Naive thymus-derived CD8-positive, alpha-beta T cell (primary cell): Measurements from ENCODE around the gene KRTAP10-8. TPM values are rescaled to one million over a fixed set of nuclear protein-coding genes. Genes with fewer than 3 reads are reported as not detected.
A peak's percentile ranks its signal among the peaks of the same experiment; 100 is the strongest.
"Not testable (repeated sequence)": the region's sequence is repeated elsewhere in the genome, so short reads cannot be mapped to it uniquely, and the experiment has no call there.

ENCODE experiments used
- ATAC-seq, 2 donors: fragments of 150-1000 bp; cut with Tn5 transposase in 1 of 2; sonication (Bioruptor Pico), chemical (Tn5 transposase) in 1 of 2; 1 replicate in 1 of 2; 2 replicates in 1 of 2; pipeline ENCODE4 v1.10.0; 2021; ENCODE audit warnings: mild to moderate bottlenecking in 2 of 2, moderate library complexity in 2 of 2
- POLR2A ChIA-PET: fragments of 350-600 bp; sonication (Branson Sonifier 250); formaldehyde crosslinking; loops from one replicate; lab custom pipeline; 2021; ENCODE audit warnings: antibody characterized with exemption; lab: Charles Lee
- DNase-seq, 10 donors: peaks; one replicate each; pipeline versions ENCODE4 v3.0.0 to v3.0.0-alpha.2; 2020 to 2022
- H3K27ac Mint-ChIP-seq, 10 donors: one replicate each; pipeline ENCODE4 v1.8.0; 2020 to 2022; ENCODE audit warnings: mild to moderate bottlenecking in 10 of 10, mixed read lengths in 10 of 10, moderate library complexity in 4 of 10, inconsistent platforms in 1 of 10
- H3K27me3 Mint-ChIP-seq, 5 donors: one replicate each; pipeline ENCODE4 v1.8.0; 2021 to 2022; ENCODE audit warnings: mixed read lengths in 5 of 5
- H3K36me3 Mint-ChIP-seq, 3 donors: one replicate each; pipeline ENCODE4 v1.8.0; 2020 to 2022; ENCODE audit warnings: mixed read lengths in 3 of 3, mild to moderate bottlenecking in 2 of 3, inconsistent platforms in 1 of 3
- H3K4me1 Mint-ChIP-seq, 4 donors: one replicate each; pipeline ENCODE4 v1.8.0; 2021 to 2022; ENCODE audit warnings: mixed read lengths in 4 of 4
- H3K4me3 Mint-ChIP-seq, 10 donors: one replicate each; pipeline ENCODE4 v1.8.0; 2020 to 2022; ENCODE audit warnings: mild to moderate bottlenecking in 10 of 10, mixed read lengths in 10 of 10, moderate library complexity in 6 of 10, inconsistent platforms in 1 of 10
- H3K9me3 Mint-ChIP-seq, 9 donors: one replicate each; pipeline ENCODE4 v1.8.0; 2020 to 2022; ENCODE audit warnings: mixed read lengths in 9 of 9, mild to moderate bottlenecking in 3 of 9, inconsistent platforms in 1 of 9, moderate library complexity in 1 of 9
- polyA plus RNA-seq, 3 donors: library from polyadenylated mRNA; unstranded; fragments of 300-500 nt; fragmentation: Illumina TruSeq; gene quantifications; one replicate each; pipeline ENCODE4 v1.2.3, GENCODE V29; 2021
- total RNA-seq, 8 experiments: library from RNA in 2 of 8; stranded (reverse) in 2 of 8; gene quantifications; one replicate each; pipeline ENCODE4 v1.2.3 and lab custom pipeline; 2021 to 2026

Gene KRTAP10-8
- total and polyA plus RNA-seq, 5 experiments from 2014 or later: not detected

- Mint-ChIP-seq H3K9me3 (peaks cover 0 to 12% (median 7%) of the 10 kb centered on the region in 9 donors), H3K27me3 (peaks cover 0 to 16% (median 0%) of the 10 kb centered on the region in 5 donors), H3K36me3 (peaks cover 0 to 8% (median 7%) of the 10 kb centered on the region in 3 donors), H3K4me1 (peaks cover 0 to 5% (median under 1%) of the 10 kb centered on the region in 4 donors), H3K27ac (peak overlapping the region in 2 of 10 donors; percentile 37 to 61), H3K4me3 (no peak overlapping the region)
- ATAC-seq (no peak), DNase-seq (no peak)
- POLR2A ChIA-PET: interaction anchor here (0.6 kb wide), 1 partner anchor 198 kb away, joined by 3 read pairs; no protein-coding TSS in a partner anchor
Measured at GRCh38 chr21:44603109-44603875, 8.6 kb upstream of the KRTAP10-8 start.

GRCh38 chr21:44603911-44604310, 8.0 kb upstream of the KRTAP10-8 start:
- H3K27ac Mint-ChIP-seq: peak overlapping the region in 1 of 10 donors; percentile 61
- POLR2A ChIA-PET: no interaction called here
- H3K36me3 Mint-ChIP-seq: peaks cover 0 to 6% (median 4%) of the 10 kb centered on the region in 3 donors
- no peak overlapping the region for H3K4me3 Mint-ChIP-seq
- peaks cover 0 to 9% (median 4%) of the 10 kb centered on the region in 9 donors for H3K9me3 Mint-ChIP-seq
- DNase-seq (no peak), ATAC-seq (no peak)
- H3K4me1 Mint-ChIP-seq: peaks cover 0 to 5% (median under 1%) of the 10 kb centered on the region in 4 donors
- peaks cover 0 to 13% (median 0%) of the 10 kb centered on the region in 5 donors for H3K27me3 Mint-ChIP-seq

- Mint-ChIP-seq H3K4me3 (no peak overlapping the region), H3K27ac (no peak overlapping the region), H3K36me3 (peaks cover 0 to 20% (median 14%) of the 10 kb centered on the region in 3 donors), H3K4me1 (peaks cover 0 to 2% (median under 1%) of the 10 kb centered on the region in 4 donors), H3K27me3 (peaks cover 0 to 7% (median 0%) of the 10 kb centered on the region in 5 donors), H3K9me3 (peaks cover 10 to 30% (median 22%) of the 10 kb centered on the region in 9 donors)
- POLR2A ChIA-PET: no interaction called here
- no peak for DNase-seq
- ATAC-seq: no peak
Measured at GRCh38 chr21:44606495-44606894, 5.4 kb upstream of the KRTAP10-8 start.

- POLR2A ChIA-PET: no interaction called here
- Mint-ChIP-seq H3K27me3 (peaks cover 0 to 4% (median 0%) of the 10 kb centered on the region in 5 donors), H3K9me3 (peaks cover 10 to 32% (median 23%) of the 10 kb centered on the region in 9 donors), H3K27ac (no peak overlapping the region), H3K36me3 (peaks cover 0 to 18% (median 14%) of the 10 kb centered on the region in 3 donors), H3K4me3 (peak overlapping the region in 1 of 10 donors; percentile 38), H3K4me1 (peaks cover 0 to 14% (median 6%) of the 10 kb centered on the region in 4 donors)
- DNase-seq (no peak), ATAC-seq (no peak)
Measured at GRCh38 chr21:44609193-44609592, 2.7 kb upstream of the KRTAP10-8 start.

GRCh38 chr21:44610157-44610843, 1.6 kb upstream of the KRTAP10-8 start:
- H3K4me1 Mint-ChIP-seq: peaks cover 3 to 21% (median 10%) of the 10 kb centered on the region in 4 donors
- POLR2A ChIA-PET, DNase-seq, H3K27me3 Mint-ChIP-seq, H3K4me3 Mint-ChIP-seq, ATAC-seq: not testable (repeated sequence)
- peak overlapping the region in 1 of 10 donors; percentile 53 for H3K27ac Mint-ChIP-seq
- peaks cover 0 to 14% (median 14%) of the 10 kb centered on the region in 3 donors for H3K36me3 Mint-ChIP-seq
- H3K9me3 Mint-ChIP-seq: peaks cover 7 to 32% (median 23%) of the 10 kb centered on the region in 9 donors

GRCh38 chr21:44611551-44611950, 328 bp upstream of the KRTAP10-8 start:
- Mint-ChIP-seq H3K27me3 (peaks cover 0 to 1% (median 0%) of the 10 kb centered on the region in 5 donors), H3K4me1 (peaks cover 12 to 33% (median 17%) of the 10 kb centered on the region in 4 donors), H3K4me3 (no peak overlapping the region), H3K9me3 (peaks cover 7 to 36% (median 23%) of the 10 kb centered on the region in 9 donors), H3K27ac (peak overlapping the region in 1 of 10 donors; percentile 40), H3K36me3 (peaks cover 0 to 14% (median 14%) of the 10 kb centered on the region in 3 donors)
- DNase-seq: no peak
- ATAC-seq: no peak
- POLR2A ChIA-PET: interaction anchor here (0.7 kb wide), 1 partner anchor 21 kb away, joined by 3 read pairs; no protein-coding TSS in a partner anchor

GRCh38 chr21:44612669-44613229, 870 bp downstream of the KRTAP10-8 start:
- ATAC-seq (no peak), DNase-seq (no peak)
- Mint-ChIP-seq H3K36me3 (peaks cover 0 to 14% (median 14%) of the 10 kb centered on the region in 3 donors), H3K27ac (peak overlapping the region in 4 of 10 donors; percentile 13 to 44 (median 31)), H3K4me3 (peak overlapping the region in 2 of 10 donors; percentile 20 to 26), H3K27me3 (no peaks in the 10 kb centered on the region), H3K4me1 (peaks cover 15 to 45% (median 29%) of the 10 kb centered on the region in 4 donors), H3K9me3 (peaks cover 7 to 36% (median 22%) of the 10 kb centered on the region in 9 donors)
- POLR2A ChIA-PET: no interaction called here

GRCh38 chr21:44613386-44614155, 1.7 kb downstream of the KRTAP10-8 start:
- ATAC-seq: no peak
- no peak overlapping the region for H3K4me3 Mint-ChIP-seq
- peaks cover 20 to 53% (median 37%) of the 10 kb centered on the region in 4 donors for H3K4me1 Mint-ChIP-seq
- peaks cover 0 to 14% (median 14%) of the 10 kb centered on the region in 3 donors for H3K36me3 Mint-ChIP-seq
- no peaks in the 10 kb centered on the region for H3K27me3 Mint-ChIP-seq
- peaks cover 7 to 39% (median 22%) of the 10 kb centered on the region in 9 donors for H3K9me3 Mint-ChIP-seq
- POLR2A ChIA-PET: no interaction called here
- no peak overlapping the region for H3K27ac Mint-ChIP-seq
- DNase-seq: no peak

GRCh38 chr21:44614161-44614631, 2.3 kb downstream of the KRTAP10-8 start:
- peaks cover 4 to 42% (median 20%) of the 10 kb centered on the region in 9 donors for H3K9me3 Mint-ChIP-seq
- peak overlapping the region in 1 of 10 donors; percentile 51 for H3K4me3 Mint-ChIP-seq
- DNase-seq (no peak), ATAC-seq (no peak)
- peaks cover 26 to 59% (median 43%) of the 10 kb centered on the region in 4 donors for H3K4me1 Mint-ChIP-seq
- H3K36me3 Mint-ChIP-seq: peaks cover 0 to 14% (median 13%) of the 10 kb centered on the region in 3 donors
- no peaks in the 10 kb centered on the region for H3K27me3 Mint-ChIP-seq
- peak overlapping the region in 2 of 10 donors; percentile 63 to 64 for H3K27ac Mint-ChIP-seq
- POLR2A ChIA-PET: no interaction called here

GRCh38 chr21:44614961-44615391, 3.1 kb downstream of the KRTAP10-8 start:
- DNase-seq (no peak), ATAC-seq (no peak)
- Mint-ChIP-seq H3K4me1 (peaks cover 33 to 67% (median 51%) of the 10 kb centered on the region in 4 donors), H3K36me3 (peaks cover 0 to 14% (median 13%) of the 10 kb centered on the region in 3 donors), H3K4me3 (no peak overlapping the region), H3K9me3 (peaks cover 5 to 42% (median 20%) of the 10 kb centered on the region in 9 donors), H3K27ac (peak overlapping the region in 1 of 10 donors; percentile 83), H3K27me3 (no peaks in the 10 kb centered on the region)
- POLR2A ChIA-PET: interaction anchor here (0.7 to 2.7 kb wide), 3 partner anchors 38 to 45 kb away, joined by 5 to 11 read pairs (median 6); partner anchors contain the start of gene KRTAP12-3

GRCh38 chr21:44615466-44615865, 3.6 kb downstream of the KRTAP10-8 start:
- H3K4me3 Mint-ChIP-seq: peak overlapping the region in 5 of 10 donors; percentile 24 to 79 (median 67)
- peaks cover 0 to 17% (median 15%) of the 10 kb centered on the region in 3 donors for H3K36me3 Mint-ChIP-seq
- peaks cover 7 to 40% (median 23%) of the 10 kb centered on the region in 9 donors for H3K9me3 Mint-ChIP-seq
- peaks cover 35 to 69% (median 53%) of the 10 kb centered on the region in 4 donors for H3K4me1 Mint-ChIP-seq
- H3K27ac Mint-ChIP-seq: peak overlapping the region in 8 of 10 donors; percentile 32 to 94 (median 84)
- POLR2A ChIA-PET: interaction anchor here (0.7 to 2.7 kb wide), 3 partner anchors 38 to 44 kb away, joined by 5 to 11 read pairs (median 6); partner anchors contain the start of gene KRTAP12-3
- H3K27me3 Mint-ChIP-seq: no peaks in the 10 kb centered on the region
- ATAC-seq: no peak
- DNase-seq: no peak
